ENCODE data around the gene RCAN3. TPM values are rescaled to one million over a fixed set of nuclear protein-coding genes. Genes with fewer than 3 reads are reported as not detected.
A peak's percentile ranks its signal among the peaks of the same experiment; 100 is the strongest.
"Not testable (repeated sequence)": the region's sequence is repeated elsewhere in the genome, so short reads cannot be mapped to it uniquely, and the experiment has no call there.

The RCAN3 gene
- total RNA-seq (ENCODE audit: insufficient read depth, low replicate concordance), result 12.8 TPM

DNA sequence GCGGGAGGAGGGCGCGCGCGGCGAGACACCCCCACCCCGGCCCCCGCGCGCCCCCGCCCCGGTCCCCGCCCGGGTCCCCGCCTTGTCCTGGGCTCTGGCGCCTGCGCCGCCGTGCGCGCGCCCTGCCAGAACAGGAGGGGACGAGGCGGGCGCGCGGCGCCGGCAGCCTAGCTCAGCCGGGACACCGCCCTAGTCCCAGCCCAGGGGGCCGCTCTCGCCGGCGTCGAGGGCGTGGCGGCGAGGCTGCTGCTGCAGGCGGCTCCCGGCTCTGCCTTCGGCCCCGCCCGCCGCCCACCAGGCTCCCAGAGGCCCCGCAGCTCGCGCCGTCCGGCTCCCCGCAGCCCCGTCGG is at the start of gene RCAN3:
TSS of gene RCAN3 (plus strand) at position 128 of the 350 bp plus-strand sequence. CDS start 11,537 bp downstream, outside the sequence.
- DNase-seq (ENCODE audit: low spot score), result peak; percentile 93

DNA sequence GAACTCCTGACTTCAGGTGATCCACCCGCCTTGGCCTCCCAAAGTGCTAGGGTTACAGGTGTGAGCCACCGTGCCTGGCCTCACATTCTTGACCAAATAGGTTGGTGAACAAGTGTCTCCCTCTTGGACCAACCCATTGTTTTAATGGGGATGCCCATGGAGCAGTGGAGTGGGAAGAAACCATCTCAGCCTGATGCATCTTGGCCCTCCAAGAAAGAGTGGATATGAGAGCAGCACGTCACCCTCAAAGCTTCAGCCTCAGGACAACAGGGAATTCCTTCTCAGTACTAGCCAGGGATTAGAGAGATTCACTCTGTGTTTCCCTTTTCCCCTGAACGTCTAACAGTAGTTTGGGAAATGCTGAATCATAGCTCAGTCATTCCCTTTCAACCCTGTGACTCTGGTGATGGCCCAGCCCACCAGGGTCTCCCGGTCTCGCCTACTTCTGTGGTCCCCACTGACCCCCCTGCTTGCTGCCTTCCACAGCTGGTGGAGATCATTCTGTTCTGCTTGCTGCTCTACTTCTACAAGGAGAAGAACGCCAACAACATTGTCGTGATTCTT is 49.6 kb upstream of the RCAN3 start:
- DNase-seq (ENCODE audit: low spot score), result peak; percentile 72

DNA sequence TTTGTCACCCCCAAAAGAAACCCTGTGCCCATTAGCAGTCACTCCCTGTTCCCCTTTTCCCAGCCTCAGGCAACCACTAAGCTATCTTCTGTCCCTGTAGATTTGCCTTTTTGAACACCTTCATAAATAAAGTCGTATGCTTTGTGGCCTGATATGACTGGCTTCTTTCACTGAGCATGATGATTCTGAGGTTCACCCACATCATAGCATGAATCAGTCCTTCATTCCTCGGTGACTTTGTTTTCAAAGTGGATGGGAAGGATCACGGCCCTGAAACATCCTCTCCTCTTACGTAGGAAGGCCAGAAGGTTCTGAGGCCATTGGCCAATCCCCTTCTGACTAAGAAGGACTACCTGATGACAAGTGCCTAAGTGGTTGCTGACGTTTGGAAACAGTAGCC is 48.0 kb upstream of the RCAN3 start:
- no peak for DNase-seq (ENCODE audit: low spot score)

DNA sequence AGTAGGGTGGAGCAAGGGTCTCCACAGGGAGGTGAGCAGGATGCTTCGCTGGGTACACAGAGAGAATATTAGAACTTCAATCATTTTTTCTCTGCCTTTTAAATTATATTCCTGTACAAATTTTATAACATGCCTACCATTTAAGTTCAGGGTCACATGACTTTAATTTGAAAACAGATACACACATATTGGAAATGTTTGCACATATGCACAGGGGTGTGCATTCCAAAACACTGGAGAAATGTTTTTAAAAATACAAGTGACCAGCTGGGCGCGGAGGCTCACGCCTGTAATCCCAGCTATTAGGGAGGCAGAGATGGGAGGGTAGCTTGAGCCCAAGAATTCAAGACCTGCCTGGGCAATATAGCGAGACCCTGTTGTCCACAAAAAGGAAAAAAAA is 47.4 kb upstream of the RCAN3 start:
- DNase-seq (ENCODE audit: low spot score), result no peak

DNA sequence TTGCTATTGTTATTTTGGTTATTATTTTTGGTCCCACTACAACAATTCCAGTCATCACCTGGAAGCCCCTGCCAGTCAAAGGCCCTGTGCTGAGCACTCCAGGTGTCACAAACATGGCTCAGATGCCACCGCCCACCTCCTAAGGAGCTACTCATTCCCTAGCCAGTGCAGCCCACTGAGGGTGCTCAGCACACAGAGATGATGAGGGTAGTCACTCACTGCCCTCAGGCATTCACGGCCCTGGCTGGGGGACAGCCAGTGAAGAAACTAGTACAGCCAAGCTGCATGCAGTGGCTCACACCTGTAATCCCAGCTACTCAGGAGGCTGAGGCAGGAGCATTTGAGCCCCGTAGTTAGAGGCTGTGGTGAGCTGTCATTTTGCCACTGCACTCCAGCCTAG is 44.8 kb upstream of the RCAN3 start:
- DNase-seq (ENCODE audit: low spot score), result no peak

GRCh38 chr1:24459551-24460266 is 42.9 kb upstream of the RCAN3 start:
- no peak for DNase-seq (ENCODE audit: low spot score)

DNA sequence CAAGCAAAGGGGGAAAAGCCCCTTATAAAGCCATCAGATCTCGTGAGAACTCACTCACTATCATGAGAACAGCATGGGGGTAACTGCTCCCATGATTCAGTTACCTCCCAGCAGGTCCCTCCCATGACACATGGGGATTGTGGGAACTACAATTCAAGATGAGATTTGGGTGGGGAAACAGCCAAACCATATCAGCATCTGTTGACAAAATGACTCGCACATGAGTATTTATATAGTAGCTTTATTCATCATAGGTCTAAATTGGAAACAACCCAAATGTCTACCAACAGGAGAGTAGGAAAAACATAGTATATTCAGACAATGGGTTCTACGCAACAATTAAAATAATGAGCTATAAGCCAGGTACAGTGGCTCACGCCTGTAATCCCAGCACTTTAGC is 40.5 kb upstream of the RCAN3 start:
- DNase-seq (ENCODE audit: low spot score), result not testable (repeated sequence)

GRCh38 chr1:24463776-24464735 is 38.6 kb upstream of the RCAN3 start:
- no peak for DNase-seq (ENCODE audit: low spot score)

DNA sequence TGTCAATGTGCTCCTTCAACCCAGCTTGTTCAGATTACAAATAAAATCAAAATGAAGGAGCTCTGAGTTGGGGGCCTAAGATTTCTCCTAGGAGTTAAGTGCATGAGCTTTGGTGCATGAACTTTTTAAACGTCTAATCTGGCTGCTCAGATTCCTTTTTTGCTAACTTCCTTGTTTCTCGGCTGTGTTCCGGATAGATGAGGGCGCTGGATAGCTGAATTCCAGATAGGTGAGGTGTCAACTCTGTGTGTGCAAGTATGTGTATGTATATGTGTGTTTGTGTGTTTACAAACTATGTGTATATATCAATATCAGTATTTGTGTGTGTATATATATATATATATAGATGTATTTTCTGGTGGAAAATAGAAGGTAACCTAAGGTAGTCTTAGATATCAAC is 37.5 kb upstream of the RCAN3 start:
- no peak for DNase-seq (ENCODE audit: low spot score)

GRCh38 chr1:24465638-24466037 is 37.0 kb upstream of the RCAN3 start:
- no peak for DNase-seq (ENCODE audit: low spot score)

GRCh38 chr1:24468685-24469316 is 33.8 kb upstream of the RCAN3 start:
- DNase-seq (ENCODE audit: low spot score), result no peak

DNA sequence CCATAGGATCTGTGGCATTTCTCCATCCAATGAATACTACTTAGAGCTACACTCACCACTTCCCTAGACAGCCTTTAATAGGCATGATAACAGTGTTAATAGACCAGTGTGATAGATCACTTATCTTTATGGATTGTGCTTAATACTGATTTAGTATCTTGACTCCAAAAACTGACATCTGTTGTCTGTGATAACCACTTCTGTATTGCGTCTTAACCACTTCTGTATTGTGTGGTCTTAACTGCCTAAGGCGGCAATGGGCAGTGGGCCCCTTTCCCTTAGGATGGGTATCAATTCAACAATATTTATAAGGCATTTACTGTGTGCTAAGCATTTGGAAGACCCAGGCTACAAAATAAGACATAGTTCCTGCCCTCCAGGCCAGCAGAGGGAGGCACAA is 32.0 kb upstream of the RCAN3 start:
- no peak for DNase-seq (ENCODE audit: low spot score)

GRCh38 chr1:24472527-24473251 is 29.9 kb upstream of the RCAN3 start:
- peak; percentile 22 for DNase-seq (ENCODE audit: low spot score)

GRCh38 chr1:24474193-24474592 is 28.4 kb upstream of the RCAN3 start:
- DNase-seq (ENCODE audit: low spot score), result no peak

DNA sequence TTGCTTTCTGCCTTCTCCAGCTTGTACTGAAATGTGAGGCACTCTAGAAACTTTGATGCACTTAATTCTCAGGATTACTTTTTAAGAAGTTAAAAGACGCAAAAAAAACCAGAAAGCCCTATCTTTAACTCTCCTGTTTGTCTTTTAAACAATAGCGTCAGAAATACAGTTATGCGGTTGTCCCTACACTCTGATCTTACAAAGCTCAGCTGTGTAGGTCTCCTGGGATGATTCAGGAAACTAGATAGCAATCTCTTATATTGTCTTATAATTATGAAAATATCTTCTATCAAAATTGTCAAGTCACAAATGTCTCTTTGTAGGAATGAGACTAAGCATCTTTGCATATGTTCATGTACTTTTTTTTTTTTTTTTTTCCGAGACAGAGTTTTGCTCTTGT is 26.9 kb upstream of the RCAN3 start:
- DNase-seq (ENCODE audit: low spot score), result no peak

- no peak for DNase-seq (ENCODE audit: low spot score)
These were observed 26.1 kb upstream of the RCAN3 start for GRCh38 chr1:24476571-24476970.

DNA sequence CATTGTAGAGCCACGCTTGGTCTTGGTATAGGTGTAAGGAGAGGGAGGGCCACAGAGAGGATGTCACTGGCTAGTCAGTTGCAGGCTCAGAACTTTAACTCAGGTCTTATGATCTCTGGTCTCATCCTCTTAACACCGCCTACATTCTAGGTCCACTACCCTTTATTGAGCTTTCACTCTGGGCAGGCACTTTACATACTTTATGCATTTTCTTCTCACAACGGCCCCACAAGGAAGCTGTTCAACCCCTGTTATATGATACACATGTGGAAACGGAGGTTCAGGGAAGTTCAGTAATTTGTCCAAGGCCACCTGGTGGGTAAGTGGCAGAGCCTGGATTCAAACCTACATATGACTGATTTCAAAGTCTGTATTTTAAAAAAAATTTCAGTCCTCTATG is 25.3 kb upstream of the RCAN3 start:
- DNase-seq (ENCODE audit: low spot score), result no peak

DNA sequence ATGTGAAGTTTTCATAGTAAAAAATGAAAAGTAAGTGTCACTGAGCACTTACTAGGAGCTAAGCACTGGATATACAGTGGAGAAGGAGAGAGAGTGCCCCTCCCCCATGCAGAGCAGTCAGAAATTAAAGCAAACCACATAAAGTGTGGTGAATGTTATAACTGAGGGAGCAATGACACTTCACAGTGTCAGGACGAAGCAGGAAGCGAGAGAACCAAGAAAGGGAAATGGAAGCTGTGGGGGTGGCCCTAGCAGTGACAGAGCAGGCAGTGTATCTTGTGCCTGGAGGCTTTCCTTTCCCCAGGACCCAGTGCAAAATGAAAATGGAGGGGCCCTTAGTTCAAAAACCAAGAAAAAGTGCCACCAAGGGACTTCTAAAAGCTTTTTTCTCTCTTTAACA is 21.5 kb upstream of the RCAN3 start:
- no peak for DNase-seq (ENCODE audit: low spot score)

GRCh38 chr1:24481843-24482610 is 20.6 kb upstream of the RCAN3 start:
- DNase-seq (ENCODE audit: low spot score), result no peak

DNA sequence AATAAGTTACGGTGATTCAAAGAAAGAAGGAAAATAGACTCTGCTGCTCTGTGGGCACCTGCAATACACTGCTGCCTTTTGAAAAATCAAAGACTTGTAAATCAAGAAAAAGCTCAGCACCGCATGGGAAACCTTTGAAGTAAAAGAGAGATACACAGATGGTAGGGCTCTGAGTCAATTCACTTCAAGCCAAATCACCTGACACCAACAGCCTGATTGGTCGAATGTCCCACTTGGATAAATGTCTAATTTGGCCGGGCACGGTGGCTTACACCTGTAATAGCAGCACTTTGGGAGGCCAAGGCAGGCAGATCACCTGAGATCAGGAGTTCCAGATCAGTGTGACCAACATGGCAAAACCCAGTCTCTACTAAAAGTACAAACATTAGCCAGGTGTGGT is 19.2 kb upstream of the RCAN3 start:
- DNase-seq (ENCODE audit: low spot score), result no peak

DNA sequence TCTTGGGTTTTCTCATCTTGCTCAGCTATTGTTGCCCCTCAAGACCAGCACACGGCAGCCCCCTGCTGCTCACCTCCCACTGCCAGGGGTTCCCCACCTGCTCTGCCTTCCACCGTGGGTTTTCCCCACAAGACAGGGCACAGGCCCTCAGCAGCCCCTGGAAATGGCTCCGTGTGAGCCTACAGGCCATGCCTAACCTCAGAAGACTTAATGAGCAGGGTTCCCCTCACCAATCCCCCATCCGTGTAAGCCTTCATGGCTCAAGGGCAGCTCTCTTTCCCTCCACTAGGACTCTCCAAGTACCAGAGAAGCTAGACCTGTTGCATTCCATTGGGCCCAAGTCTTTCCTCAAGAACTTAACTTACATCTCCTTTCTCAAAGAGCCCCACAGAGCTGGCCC is 18.4 kb upstream of the RCAN3 start:
- DNase-seq (ENCODE audit: low spot score), result no peak
